OCI-LY3 (cell line): ENCODE results near the gene CPLANE2.

ENCODE experiments used
- EZH2phosphoT487 ChIP-seq: fragments of 200-600 bp; shearing (Covaris generic); IDR thresholded peaks from 2 replicates; pipeline ENCODE4 v1.6.1; 2018; ENCODE audit warnings: antibody characterized with exemption, mixed run types, low read depth
- TF ChIP-seq, protein P1 (sequence below): fragments of 200-600, 300-600 bp; sonication (generic); IDR thresholded peaks from 2 replicates; pipeline ENCODE4 v1.5.1; 2014; ENCODE audit warnings: antibody characterized with exemption, low read length, low read depth

DNA sequence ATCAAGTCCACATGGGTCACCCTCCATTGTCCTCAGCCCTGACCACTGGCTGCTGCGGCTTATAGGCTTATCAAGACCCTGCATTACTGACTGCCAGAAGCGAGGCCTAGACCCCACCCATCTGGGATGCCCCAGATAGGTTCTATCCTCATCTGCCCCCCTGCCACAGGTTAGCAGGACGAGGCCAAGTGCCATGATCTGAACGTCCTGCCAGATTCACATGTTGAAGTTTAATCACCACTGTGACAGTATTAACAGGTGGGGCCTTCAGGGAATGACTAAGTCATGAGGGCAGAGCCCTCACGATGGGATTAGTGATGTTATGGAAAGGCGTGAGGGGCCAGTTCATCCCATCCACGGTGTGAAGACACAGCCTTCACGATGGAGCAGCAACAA, 6.2 kb upstream of the CPLANE2 start:
- TF ChIP-seq, protein P1, sequence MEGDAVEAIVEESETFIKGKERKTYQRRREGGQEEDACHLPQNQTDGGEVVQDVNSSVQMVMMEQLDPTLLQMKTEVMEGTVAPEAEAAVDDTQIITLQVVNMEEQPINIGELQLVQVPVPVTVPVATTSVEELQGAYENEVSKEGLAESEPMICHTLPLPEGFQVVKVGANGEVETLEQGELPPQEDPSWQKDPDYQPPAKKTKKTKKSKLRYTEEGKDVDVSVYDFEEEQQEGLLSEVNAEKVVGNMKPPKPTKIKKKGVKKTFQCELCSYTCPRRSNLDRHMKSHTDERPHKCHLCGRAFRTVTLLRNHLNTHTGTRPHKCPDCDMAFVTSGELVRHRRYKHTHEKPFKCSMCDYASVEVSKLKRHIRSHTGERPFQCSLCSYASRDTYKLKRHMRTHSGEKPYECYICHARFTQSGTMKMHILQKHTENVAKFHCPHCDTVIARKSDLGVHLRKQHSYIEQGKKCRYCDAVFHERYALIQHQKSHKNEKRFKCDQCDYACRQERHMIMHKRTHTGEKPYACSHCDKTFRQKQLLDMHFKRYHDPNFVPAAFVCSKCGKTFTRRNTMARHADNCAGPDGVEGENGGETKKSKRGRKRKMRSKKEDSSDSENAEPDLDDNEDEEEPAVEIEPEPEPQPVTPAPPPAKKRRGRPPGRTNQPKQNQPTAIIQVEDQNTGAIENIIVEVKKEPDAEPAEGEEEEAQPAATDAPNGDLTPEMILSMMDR, result no peak
- no peak for TF ChIP-seq EZH2phosphoT487
